Measurements from ENCODE around the gene CYP2E1.

DNA sequence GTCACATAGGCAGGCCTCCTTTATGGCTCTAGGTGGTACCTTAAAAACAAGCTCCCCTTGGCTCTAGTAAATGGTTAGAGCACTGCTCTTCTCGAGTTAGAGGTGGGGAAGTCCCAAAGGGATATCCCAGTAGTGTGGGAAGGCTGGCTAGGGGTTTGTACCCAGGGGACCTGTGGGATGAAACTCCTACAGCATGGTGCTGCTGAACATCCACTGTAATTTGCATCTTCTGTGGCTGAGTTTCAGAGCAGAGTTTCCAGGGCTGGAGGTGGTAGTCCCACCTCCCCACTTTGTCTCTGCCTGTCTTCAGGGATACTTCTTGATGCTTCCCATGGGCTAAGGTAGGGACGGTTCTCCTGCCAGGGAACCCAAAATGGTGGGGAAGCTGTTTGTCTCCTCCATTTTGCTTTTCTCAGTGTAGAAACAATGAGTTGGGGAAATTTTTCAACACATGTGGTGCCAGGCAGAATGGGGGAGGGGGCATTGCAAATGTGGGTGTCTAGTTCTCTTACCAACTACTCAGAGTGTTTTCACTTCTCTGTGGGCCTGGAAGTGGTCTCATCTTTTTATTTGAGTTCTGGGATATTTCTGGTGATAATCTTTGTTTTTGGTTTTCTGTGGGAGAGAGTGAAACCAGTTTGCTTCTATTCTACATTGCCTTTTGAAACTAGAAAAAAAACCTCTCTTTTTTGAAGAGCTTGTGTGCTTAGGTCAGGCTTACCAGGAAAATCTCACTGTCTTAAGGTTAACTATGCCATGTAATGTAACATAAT, 37.2 kb upstream of the CYP2E1 start:
- TF ChIP-seq CTCF (IDR thresholded peaks at IDR 0.05): no peak
- TF ChIP-seq POLR2A (IDR thresholded peaks at IDR 0.05): no peak
